GDM1 (cell line): ENCODE measurements around the gene PPP2R2C.

Experiments
- DNase-seq: peaks from one replicate; lab custom pipeline; 2025; lab: John Stamatoyannopoulos, UW

The PPP2R2C gene

GRCh38 chr4:6302869-6303268 is 169.5 kb downstream of the PPP2R2C start:
- no peak for DNase-seq

- DNase-seq, result no peak
These were observed 170.5 kb downstream of the PPP2R2C start for GRCh38 chr4:6301732-6302442.

- no peak for DNase-seq
These were observed 171.2 kb downstream of the PPP2R2C start for GRCh38 chr4:6301051-6301731.

GRCh38 chr4:6300359-6300758 is 172.1 kb downstream of the PPP2R2C start:
- no peak for DNase-seq

GRCh38 chr4:6299875-6300274 is 172.5 kb downstream of the PPP2R2C start:
- DNase-seq, result no peak

- DNase-seq, result no peak
These were observed 173.6 kb downstream of the PPP2R2C start for GRCh38 chr4:6298852-6299251.

- DNase-seq, result no peak
These were observed 174.4 kb downstream of the PPP2R2C start for GRCh38 chr4:6298035-6298434.

- DNase-seq, result no peak
These were observed 175.1 kb downstream of the PPP2R2C start for GRCh38 chr4:6297266-6297815.

GRCh38 chr4:6296026-6296425 is 176.4 kb downstream of the PPP2R2C start:
- no peak for DNase-seq

GRCh38 chr4:6295495-6295894 is 176.9 kb downstream of the PPP2R2C start:
- DNase-seq, result no peak

- no peak for DNase-seq
These were observed 177.6 kb downstream of the PPP2R2C start for GRCh38 chr4:6294705-6295421.

GRCh38 chr4:6293661-6294060 is 178.8 kb downstream of the PPP2R2C start:
- no peak for DNase-seq

- DNase-seq, result no peak
These were observed 179.3 kb downstream of the PPP2R2C start for GRCh38 chr4:6293097-6293445.

GRCh38 chr4:6292376-6293096 is 179.9 kb downstream of the PPP2R2C start:
- DNase-seq, result no peak

GRCh38 chr4:6291784-6292297 is 180.6 kb downstream of the PPP2R2C start:
- no peak for DNase-seq

GRCh38 chr4:6290769-6291547 is 181.5 kb downstream of the PPP2R2C start:
- DNase-seq, result no peak

- DNase-seq, result no peak
These were observed 182.2 kb downstream of the PPP2R2C start for GRCh38 chr4:6290256-6290655.

- no peak for DNase-seq
These were observed 183.5 kb downstream of the PPP2R2C start for GRCh38 chr4:6288871-6289270.

- DNase-seq, result no peak
These were observed 184.1 kb downstream of the PPP2R2C start for GRCh38 chr4:6288342-6288741.

- no peak for DNase-seq
These were observed 185.2 kb downstream of the PPP2R2C start for GRCh38 chr4:6287017-6287788.
